HG03439 (cell line): ENCODE measurements around the gene PTPRT.
"Not testable (repeated sequence)": the region's sequence is repeated elsewhere in the genome, so short reads cannot be mapped to it uniquely, and the experiment has no call there.

Source experiments
- ATAC-seq: cut with Tn5 transposase; IDR thresholded peaks from one replicate; pipeline ENCODE4 v1.9.1; 2021; ENCODE audit warnings: mild to moderate bottlenecking, moderate library complexity; ENCODE audit not compliant: unreplicated experiment

Gene PTPRT

DNA sequence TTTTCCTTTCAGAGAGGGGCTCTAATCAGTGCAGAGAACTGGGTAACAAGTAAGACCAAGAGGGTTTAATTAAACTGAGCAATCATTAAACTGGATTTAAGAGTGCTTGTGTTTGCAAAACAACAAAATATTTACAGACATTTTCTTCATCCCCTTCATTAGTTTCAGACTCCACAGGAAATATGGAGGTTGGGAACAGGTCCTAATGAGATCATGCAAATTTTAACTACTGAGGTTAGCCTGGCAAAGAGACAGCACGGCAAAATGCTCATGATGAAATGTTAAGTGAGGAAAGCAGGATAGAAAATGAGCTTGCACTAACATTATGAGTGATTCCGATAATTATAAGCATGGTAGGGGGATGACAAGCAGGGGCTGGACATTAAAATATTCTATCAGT, 268.9 kb downstream of the PTPRT start:
- no peak for ATAC-seq

- ATAC-seq = no peak
Measured at GRCh38 chr20:42919316-42919715, 270.4 kb downstream of the PTPRT start.

DNA sequence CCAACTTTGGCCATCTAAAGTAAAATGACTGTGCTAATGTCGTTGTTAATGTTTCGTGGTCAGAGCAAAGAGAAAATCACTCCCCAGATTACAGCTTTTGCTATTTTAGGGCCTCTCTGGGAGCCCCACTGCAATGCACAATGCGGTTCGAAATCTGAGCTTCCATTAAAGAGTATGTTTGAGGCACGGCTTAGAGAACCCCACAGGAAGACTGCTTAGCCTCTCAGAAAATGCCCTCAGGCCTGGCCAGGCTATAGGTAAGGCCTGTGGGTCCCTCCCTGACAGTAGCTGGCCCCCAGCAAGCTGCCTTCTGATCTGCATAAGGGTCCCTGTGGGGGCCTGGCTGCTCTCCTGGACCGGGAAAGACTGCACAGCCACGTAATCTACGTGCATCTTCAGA, 274.6 kb downstream of the PTPRT start:
- ATAC-seq = no peak

GRCh38 chr20:42914302-42914701, 275.4 kb downstream of the PTPRT start:
- no peak for ATAC-seq

DNA sequence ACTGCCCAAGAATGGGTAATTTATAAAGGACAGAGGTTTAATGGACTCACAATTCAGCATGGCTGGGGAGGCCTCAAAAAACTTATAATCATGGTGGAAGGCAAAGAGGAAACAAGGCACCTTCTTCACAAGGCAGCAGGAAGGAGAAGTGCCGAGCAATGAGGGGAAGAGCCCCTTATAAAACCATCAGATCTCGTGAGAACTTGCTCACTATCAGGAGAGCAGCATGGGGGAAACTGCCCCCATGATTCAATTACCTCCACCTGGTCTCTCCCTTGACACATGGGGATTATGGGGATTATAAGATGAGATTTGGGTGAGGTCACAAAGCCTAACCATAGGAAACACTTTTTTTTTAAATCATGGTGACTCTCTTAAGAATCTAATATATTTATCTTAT, 278.9 kb downstream of the PTPRT start:
- ATAC-seq = not testable (repeated sequence)

DNA sequence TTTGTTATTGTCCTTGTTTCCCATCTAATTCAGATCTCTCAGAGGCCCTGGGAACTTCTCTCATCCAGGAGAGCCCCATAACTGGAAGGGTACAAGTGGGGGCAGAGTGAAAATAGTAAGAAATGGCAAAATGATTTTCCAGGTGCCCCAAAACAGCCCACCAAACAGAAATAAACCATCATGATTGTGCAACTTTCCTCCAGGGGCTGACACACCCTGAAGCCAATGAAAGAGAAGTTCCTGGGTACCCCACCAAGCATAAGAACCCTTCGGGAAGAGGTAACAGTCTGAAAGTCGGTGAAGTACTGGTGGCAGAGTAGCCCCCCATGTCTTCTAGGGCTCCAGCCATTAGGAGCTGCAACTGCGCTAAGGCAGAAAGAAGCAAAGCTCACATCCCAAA, 282.0 kb downstream of the PTPRT start:
- ATAC-seq = no peak

DNA sequence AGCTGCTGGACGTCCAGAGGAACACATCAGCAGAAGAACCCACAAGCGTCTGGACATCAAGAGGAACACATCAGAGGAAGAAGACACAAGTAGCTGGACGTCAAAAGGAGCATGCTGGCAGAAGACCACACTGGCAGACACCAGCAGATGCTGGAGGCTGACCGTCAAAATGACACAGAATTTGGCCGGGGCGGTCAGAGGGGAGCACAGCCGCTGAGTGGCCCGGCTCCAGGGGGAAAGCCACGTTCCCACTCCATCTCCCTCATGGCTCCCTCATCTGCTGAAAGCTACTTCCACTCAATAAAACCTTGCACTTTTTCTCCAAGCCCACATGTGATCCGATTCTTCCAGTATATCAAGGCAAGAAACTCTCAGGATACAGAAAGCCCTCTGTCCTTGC, 283.6 kb downstream of the PTPRT start:
- no peak for ATAC-seq

GRCh38 chr20:42902509-42902908, 287.2 kb downstream of the PTPRT start:
- ATAC-seq = no peak

GRCh38 chr20:42901689-42902440, 287.8 kb downstream of the PTPRT start:
- ATAC-seq = no peak

- ATAC-seq = not testable (repeated sequence)
Measured at GRCh38 chr20:42900764-42901163, 288.9 kb downstream of the PTPRT start.

- ATAC-seq = no peak
Measured at GRCh38 chr20:42895020-42895419, 294.7 kb downstream of the PTPRT start.

DNA sequence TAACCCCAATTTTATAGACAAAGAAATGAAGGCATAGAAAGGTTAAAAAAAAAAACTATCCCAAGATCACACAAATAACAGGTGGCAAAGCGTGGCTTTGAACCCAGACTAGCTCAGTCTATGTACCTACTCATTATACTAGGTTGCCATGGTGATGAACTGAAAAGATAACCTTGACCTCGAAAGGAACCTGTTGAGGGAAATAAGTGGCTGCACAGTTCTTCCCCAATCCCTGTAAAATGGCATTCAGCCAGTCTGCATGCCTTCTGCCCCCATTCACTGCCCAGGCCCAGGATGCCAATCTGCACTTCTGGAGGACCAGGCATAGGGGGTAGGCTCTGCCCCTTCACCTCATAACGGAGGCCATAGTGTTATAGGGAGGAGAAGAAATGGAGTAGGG, 295.2 kb downstream of the PTPRT start:
- no peak for ATAC-seq

DNA sequence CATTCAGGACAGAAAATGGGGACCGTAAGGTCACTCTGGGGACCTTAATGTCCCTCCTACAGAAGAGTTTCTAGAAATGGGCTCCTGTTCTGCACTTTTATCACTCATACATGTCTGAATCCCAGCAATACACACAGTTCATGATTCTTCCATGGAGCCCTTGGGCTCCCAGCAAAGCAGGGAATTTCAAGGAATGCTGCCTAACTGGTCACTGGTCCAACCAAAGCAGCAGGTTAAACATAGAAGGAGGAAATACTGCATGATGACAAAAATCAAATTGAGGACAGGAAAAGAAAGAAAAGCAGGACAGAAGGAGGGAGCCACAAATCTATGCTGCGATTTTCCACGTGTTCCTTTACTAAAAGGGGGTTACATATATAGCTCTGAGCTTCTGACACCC, 300.2 kb downstream of the PTPRT start:
- no peak for ATAC-seq

- no peak for ATAC-seq
Measured at GRCh38 chr20:42887281-42887680, 302.4 kb downstream of the PTPRT start.

GRCh38 chr20:42886801-42887200, 302.9 kb downstream of the PTPRT start:
- no peak for ATAC-seq

- no peak for ATAC-seq
Measured at GRCh38 chr20:42886046-42886445, 303.7 kb downstream of the PTPRT start.

DNA sequence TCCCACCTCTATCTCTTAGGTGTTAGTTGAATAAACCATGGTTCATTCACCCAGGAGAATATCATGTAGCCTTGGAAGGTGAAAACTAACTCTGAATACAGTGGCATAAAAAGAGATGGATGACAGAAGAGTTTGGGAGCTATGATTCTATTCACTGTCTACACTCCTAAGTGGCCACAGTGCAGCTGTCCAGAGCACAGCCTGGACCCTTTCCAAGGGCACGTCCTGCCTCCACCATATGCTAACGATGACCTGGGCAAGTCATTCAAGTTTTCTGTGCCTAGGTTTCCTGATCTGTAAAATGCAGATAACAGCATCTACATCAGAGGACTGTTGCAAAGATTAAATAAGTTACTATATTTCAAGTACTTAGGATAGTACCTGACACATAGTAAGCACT, 314.1 kb downstream of the PTPRT start:
- no peak for ATAC-seq

- no peak for ATAC-seq
Measured at GRCh38 chr20:42873259-42873658, 316.4 kb downstream of the PTPRT start.

DNA sequence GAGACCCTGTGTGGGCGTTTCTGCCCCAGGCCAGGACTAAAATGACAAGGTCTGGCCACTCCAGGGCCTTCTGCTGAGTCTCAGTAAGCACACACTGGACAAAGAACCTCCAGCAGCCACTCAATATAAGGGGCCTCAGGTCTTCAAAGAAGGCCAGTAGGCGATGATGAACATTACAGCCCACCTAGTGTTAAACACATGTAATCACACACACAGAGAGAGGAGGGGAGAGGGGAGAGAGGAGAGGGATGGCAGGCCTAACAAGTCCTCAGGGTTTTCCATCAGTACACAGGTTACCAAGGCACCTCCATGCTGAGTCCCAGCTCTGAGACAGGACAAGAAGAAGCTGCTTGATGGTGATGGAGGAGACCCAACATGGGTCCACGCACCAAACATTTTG, 325.6 kb downstream of the PTPRT start:
- no peak for ATAC-seq

- ATAC-seq = no peak
Measured at GRCh38 chr20:42862446-42862845, 327.3 kb downstream of the PTPRT start.

- no peak for ATAC-seq
Measured at GRCh38 chr20:42857446-42857845, 332.3 kb downstream of the PTPRT start.

DNA sequence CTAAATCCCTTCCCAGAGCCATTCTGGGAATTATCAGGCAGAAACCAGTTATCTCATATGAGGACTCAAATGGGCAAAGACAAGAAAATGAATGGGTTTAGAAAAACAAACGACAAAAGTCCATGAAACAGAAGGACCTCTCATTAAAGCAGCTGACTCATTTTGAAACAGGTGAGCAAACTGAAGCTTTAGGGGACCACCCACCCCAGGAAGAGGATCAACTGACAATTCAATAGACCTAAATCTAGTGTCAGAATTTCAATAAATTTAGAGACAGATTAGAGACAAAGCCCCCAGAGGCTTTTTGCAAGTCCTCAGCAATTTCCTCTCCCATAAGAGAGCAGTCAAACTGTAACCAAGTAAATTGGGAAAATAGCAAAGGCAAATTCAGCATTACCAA, 333.8 kb downstream of the PTPRT start:
- ATAC-seq = no peak

- ATAC-seq = no peak
Measured at GRCh38 chr20:42852691-42853090, 337.0 kb downstream of the PTPRT start.
